Sigmoid colon (tissue), 4 donors: ENCODE results near the gene SYT9.

ENCODE experiments used
- CTCF ChIP-seq, 4 experiments: fragments of 450-650 bp in 3 of 4; fragments of 200-600 bp in 1 of 4; IDR thresholded peaks; one replicate each; pipeline ENCODE4 v1.5.1; 2016 to 2019; ENCODE audit warnings: antibody characterized with exemption in 4 of 4, mild to moderate bottlenecking in 3 of 4, moderate library complexity in 2 of 4
- EP300 ChIP-seq, 4 donors: sonication (generic); formaldehyde crosslinking; IDR thresholded peaks; one replicate each; pipeline ENCODE4 v1.6.1; 2017; ENCODE audit warnings: antibody characterized with exemption in 4 of 4
- POLR2A ChIP-seq, 2 donors: fragments of 450-650 bp; IDR thresholded peaks; one replicate each; pipeline ENCODE4 v1.6.1; 2016; ENCODE audit warnings: antibody characterized with exemption in 2 of 2, mild to moderate bottlenecking in 2 of 2, moderate library complexity in 2 of 2

- no peak for TF ChIP-seq EP300 (IDR thresholded peaks at IDR 0.05)
- no peak for TF ChIP-seq POLR2A (IDR thresholded peaks at IDR 0.05)
- no peak for TF ChIP-seq CTCF (IDR thresholded peaks at IDR 0.05)
Observed at GRCh38 chr11:7381937-7382336, 130.2 kb downstream of the SYT9 start.
